Stimulated activated CD4-positive, alpha-beta T cell treated with anti-CD3 and anti-CD28 coated beads, TNF-alpha, amount 100 ng/mL, for 24 hours (primary cell): ENCODE measurements around the gene EGF.

Experiments
- DNase-seq, 3 experiments: peaks; one replicate each; pipeline ENCODE4 v3.0.0-alpha.2; 2020; ENCODE audit warnings: low read depth in 3 of 3

The EGF gene

DNA sequence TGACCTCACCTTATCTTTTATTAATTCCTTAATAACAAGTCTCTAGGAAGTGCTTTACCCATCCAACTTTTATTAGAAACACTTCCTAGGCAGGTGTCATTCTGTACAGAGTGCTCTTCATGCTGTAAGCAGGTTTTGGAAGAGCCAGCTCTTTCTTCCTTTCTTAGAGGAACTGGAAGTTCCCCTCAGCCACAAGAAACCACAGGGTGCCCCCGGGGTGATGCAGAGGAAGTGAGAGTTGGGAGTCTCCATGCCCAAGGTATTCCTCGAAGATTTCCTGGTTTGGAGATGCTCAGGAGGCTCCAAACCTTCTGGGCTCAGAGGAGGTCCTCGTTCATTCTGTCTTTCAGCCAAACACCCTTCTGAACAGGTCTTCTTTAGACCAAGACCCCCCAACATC lies 83.8 kb downstream of the EGF start:
- DNase-seq = no peak

DNA sequence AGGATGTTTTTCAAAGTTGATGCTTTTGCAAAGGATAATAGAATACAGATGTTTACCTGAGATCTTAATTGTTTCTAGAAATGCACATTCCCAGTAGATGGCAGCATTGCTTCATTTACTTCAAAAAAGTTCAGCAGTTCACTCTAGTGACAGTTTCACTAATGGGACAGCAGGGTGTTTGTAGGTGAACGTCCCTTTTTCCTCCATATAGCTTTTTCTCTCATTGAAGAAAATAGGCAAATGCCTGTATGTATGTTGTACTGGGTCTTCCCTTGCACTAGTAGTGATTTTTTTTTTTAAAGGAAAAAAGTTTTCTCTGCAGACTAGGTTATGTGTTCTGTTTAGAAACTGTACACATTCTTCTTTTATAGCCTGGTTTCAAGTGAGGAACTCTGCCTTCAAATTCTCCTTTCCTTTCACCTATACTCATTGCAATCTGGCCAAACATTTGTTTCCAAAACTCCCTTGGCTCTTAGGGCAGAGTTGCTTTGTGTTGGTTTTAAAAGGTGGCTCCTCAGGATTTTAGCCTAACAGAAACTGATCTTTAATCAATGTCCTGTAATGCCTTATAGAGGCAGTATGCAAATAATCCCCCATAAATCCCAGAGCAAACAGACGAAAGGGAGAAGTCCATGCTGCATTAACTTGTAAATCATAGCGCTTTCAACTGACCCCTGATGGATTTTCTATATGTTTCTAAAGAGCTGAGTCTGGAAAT lies 86.3 kb downstream of the EGF start:
- DNase-seq = peak in 1 of 3 experiments; percentile 24

- no peak for DNase-seq
These were observed 86.9 kb downstream of the EGF start for GRCh38 chr4:109999585-109999912.

DNA sequence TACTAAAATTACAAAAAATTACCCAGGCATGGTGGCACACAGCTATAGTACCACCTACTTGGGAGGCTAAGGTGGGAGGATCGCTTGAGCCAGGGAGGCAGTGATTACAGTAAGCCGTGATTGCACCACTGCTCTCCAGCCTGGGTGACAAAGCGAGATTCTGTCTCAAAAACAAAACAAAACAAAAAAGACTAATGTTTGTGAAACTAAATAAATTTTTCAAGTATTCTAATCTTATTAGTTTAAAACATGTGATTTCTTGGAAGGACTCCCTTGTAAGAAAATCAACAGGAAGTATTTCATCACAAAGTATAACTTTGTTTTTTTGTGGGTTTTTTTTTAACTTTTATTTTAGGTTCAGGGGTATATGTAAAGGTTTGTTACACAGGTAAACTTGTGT lies 89.6 kb downstream of the EGF start:
- no peak for DNase-seq

DNA sequence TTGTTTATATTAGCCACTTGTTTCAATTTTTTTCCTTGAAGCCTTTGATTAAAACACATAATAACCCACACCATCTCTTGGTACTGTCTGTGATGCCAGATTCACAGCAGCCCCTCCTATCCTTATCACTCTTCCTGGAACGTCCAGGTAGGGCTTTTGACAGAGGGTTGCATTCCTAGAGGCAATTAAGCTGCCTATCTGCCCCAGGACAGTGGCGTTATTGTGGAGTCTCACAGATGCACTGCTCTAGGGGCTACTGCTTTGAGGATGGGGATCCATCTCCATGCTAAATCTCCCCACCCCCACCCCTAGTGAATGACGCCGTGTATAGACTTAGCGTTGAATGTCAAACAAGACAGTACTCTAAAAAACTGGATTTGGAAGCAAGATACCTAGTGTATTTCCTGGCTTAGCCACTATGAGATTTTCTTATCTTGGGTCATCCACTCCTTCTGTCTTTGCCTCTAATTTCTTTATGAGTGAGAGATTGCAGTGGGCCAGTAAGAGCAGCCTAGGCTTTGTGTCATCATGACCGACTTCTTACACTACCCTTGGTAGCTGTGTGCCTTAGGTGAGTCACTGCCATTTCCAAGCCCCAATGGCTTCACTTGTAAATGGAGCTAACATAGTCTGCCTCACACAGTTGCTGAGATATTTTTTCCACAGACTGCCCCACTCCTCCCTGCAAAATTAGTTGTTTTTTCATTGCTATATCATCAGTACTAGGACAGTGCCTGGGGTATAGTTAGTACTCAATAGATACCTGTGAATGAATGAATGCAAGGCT lies 90.9 kb downstream of the EGF start:
- DNase-seq = no peak

DNA sequence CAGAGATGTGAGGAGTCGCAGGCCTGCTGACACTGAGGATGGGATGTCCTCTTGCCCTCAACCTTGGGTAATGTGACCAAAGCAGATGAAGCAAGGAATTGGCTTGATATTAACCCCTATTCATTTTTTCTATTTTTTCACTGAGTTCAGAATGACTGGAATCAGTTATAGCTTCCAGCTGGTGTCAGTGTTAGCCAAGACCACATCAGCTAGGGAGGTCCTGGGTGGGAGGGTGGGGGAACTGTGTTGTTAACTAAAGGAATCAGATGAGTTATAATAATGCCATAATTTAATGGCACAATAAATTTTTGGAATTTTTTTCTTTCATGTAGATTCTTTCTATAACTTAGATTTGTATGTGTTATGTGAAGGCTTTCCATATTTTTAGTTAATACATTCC lies 91.9 kb downstream of the EGF start:
- no peak for DNase-seq

GRCh38 chr4:110005461-110006056 lies 92.9 kb downstream of the EGF start:
- DNase-seq = no peak

GRCh38 chr4:110007217-110007616 lies 94.5 kb downstream of the EGF start:
- no peak for DNase-seq

DNA sequence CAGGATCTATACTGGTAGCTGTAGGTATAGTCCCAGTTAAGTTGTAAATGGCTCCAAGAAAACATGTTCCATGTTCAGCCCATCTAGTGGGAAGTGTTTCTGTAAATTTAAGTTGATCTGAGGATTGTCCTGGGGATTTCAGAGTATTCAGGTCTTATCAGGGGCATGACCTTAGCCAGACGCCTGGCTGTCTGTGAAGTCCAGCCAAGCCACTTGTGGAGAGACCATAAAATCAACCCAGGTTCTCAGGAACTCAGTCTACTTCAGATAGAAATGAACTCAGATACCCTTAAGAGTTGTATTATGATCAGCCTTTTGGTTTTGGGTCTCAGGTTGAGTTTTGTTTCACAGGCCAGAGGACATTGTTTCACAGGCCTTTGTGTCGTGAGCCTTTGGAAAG lies 95.9 kb downstream of the EGF start:
- no peak for DNase-seq

- no peak for DNase-seq
These were observed 96.9 kb downstream of the EGF start for GRCh38 chr4:110009550-110009949.

DNA sequence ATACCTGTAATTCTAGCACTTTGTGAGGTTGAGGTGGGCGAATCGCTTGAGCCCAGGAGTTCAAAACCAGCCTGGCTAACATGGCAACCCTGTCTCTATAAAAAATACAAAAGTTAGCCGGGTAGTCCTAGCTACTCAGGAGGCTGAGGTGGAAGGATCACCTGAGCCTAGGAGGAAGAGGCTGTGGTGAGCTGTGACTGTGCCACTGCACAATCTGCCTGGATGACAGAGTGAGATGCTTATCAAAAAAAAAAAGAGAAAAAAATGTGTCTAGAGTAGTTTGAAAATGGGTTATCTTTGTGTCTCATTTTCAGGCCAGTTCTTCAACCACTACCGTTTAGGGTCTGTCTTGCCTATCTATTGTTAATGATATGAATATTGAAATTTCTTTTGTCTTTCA lies 98.1 kb downstream of the EGF start:
- DNase-seq = no peak

DNA sequence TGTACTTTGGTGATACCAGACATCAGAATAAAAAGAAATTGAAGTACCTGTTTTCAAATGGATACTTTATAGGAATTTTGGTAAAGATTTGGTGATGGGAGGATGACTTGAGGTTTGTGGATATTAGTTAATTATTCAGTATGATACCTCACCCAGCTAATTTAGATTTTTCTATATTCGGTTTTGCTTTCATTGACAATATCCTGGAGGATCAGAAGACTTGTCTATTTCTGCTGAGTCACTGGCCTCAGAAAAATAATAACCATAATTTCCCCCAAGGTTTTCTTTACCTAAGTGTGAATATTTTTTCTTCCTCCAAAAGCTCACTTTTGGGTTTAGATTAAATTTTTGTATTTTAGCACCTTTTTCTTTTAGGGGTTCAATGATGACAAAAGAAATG lies 100.2 kb downstream of the EGF start:
- no peak for DNase-seq

DNA sequence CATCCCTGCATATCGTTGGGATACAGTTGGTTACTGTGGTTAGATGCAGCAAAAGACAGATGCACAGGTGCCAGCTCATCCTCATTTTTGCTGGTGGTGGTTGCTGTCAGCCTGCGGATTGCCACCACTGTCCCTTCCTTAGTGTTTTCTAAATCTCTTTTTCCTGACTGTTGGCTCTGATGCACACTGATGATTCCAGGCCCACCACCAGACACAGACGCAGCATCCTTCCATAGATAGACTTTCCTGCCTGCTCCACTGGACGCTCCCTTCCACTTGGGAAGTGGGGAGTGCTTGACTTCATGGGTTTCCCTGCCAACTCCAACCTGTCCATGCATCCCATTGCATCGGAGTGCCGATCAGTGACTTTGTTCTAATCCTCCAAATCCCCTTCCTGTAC lies 101.5 kb downstream of the EGF start:
- DNase-seq = no peak

DNA sequence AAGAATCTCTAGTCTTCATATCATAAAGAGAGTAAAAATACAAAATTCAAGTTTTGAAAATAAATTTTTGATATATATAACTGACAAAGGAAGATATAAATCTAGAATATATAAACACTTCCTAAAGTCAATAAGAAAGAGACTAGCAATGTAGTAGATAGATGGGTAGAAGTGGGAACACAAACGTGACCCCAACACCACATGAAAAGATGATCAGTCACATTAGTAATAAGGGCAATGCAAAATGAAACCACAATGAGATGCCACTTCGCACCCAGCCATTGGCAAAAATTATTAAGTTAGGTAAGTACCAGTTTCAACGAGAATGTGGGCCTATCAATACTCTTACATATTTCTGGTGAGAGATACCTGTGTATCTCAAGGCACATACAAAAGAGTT lies 106.5 kb downstream of the EGF start:
- DNase-seq = no peak

DNA sequence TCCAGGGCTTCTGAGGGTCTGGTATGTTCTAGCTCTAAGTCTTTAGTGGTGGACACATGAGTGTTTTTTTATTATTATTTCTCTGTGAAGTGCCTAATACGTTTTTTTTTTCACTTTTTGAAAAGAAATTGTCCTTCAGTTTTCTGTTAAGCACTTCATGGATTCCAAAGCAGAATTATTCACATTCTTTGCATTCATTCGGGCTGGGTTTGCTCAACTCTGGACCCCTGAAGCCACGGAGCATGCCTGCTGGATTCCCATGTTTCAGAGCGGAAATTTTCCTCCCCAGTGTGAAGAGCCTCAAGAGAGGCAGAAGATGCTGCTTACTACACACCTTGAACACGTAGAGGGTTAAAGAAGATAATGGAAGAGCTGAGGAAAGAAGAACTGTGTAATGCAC lies 107.5 kb downstream of the EGF start:
- no peak for DNase-seq

DNA sequence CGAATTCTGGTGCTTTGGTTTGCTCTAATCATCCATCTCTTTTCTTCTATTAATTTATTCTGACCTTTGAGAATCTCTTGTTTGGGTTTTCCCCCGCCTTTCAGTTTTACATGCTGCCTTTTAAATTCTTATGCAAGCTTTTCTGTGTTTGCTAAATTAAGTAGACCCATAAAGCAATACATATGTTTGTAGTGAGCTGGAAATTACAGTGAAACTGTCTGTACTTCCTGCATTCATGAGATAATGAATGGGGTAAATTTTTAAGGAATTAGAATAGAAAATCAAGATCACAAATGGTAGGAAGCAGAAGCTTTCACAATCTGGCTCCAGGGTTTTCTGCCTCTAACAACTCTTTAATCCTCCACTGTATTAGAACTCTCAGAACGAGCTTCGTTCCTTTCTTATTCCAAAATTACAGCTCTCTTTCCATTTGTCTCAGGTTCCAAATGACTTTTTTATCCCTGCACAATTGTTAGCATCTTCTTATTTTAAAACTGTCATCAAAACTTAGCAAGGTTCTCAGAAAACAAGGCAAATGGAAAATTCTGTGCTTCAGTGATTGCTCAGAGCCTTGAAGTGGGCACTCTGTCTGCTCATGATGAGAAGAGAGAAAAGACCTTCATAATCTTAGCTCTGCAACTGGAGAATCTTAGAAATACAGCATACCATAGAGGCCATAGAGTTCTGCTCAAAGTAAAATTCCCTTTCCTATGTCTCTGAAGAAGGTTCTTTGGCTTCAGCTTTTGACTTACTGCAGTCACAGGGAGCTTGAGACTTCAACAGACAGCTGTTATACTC lies 108.2 kb downstream of the EGF start:
- DNase-seq = no peak

DNA sequence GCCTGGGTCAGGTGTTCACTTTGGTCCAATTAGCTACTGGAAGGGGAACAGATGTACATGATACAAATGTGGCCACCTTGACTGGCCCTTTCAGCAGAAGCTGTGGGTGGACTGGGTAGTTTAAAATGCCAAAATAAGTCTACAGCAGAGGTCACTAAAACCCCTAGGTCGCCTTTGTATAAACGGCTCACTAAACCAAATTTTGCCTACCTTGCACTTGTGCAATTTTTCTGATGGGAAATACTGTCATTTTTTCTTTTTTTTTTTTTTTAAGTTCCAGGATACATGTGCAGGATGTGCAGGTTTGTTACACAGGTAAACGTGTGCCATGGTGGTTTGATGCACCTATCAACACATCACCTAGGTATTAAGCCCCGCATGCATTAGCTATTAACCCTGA lies 109.8 kb downstream of the EGF start:
- DNase-seq = no peak

DNA sequence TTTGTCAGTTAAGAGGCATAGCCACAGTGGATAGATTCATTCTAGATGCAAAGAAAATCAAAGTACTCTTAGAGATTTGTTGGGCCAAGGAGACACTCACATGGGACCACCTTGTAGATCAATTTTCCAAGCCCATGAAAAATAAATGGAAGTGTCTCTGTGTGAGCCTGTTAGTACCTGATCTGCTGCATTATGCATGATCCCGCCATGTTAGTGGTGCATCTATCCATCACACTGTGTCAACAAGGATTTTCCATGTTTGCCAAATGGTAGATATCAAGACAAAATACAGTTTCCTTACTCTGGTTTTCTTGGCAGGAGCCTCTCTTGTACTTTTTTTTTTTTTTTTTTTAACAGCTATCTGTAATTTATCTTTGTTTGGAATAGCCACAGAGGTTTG lies 112.4 kb downstream of the EGF start:
- DNase-seq = no peak

GRCh38 chr4:110025718-110026117 lies 113.0 kb downstream of the EGF start:
- DNase-seq = no peak

GRCh38 chr4:110032603-110033002 lies 119.9 kb downstream of the EGF start:
- no peak for DNase-seq

DNA sequence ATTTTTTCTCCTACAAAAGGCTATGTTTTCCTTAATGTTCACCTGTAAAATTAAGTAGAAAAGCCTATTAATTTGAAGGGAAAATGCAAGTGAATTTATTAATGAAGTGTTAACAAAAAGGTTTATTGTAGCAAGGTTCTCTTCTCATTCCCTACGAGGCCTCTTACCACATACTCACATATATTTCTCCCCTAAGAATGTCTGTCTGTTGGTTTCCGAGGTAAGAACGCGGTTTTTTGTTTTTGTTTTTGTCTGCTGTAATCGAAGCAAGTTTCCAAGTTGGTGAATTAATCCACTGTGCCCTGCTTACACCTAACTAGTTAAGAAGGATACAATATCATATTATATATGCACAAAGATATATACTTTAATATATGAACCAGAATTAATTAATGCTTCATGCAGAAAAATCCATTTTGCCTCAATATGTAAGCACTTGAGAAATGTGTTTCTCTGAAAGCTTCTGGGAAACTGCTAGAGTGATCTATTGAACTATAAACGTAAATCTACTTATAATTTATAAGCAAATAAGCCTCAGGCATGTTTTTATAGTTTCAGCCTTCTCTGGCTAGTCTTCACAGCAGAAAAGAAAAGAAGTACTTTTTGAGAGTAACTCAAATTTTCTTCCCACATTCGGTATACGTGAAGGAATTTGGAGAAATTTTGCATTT lies 120.8 kb downstream of the EGF start:
- DNase-seq = no peak

DNA sequence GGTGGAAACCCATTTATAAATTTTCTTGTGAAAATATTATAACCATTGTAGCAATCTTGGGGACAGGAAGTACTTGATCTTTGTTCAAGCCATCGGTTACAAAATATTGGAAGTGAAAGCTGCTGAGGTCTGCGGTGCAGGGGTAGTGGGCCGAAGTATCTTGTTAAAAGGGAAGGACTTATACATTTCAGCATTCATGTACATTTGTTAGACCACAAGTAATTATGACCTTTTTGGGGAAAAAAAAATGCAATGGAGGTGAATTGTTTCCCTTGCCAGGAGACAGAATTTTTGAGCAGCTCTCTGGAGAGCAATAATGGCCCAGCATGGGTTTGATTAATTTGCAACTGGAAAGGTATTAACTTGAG lies 121.3 kb downstream of the EGF start:
- no peak for DNase-seq
